Activated T-helper 2 cell treated with anti-CD3 and anti-CD28 coated beads, Interferon-gamma antibody, Interleukin-2, Interleukin-4, amounts not matched to agents 10 μg/mL and 5 μg/mL and 100 μg/mL, durations not matched to agents 14 hours and 24 hours and 36 hours (primary cell): Measurements from ENCODE around the gene CWH43. TPM values are rescaled to one million over a fixed set of nuclear protein-coding genes. Genes with fewer than 3 reads are reported as not detected.
"Not testable (repeated sequence)": the region's sequence is repeated elsewhere in the genome, so short reads cannot be mapped to it uniquely, and the experiment has no call there.

Source experiments
- DNase-seq: peaks from one replicate; pipeline ENCODE4 v3.0.0; 2021; ENCODE audit warnings: low spot score
- H3K27ac Mint-ChIP-seq: one replicate; pipeline ENCODE4 v1.8.0; 2021; ENCODE audit warnings: mixed read lengths
- H3K27me3 Mint-ChIP-seq: one replicate; pipeline ENCODE4 v1.8.0; 2021; ENCODE audit warnings: low read depth, mixed read lengths
- H3K36me3 Mint-ChIP-seq: one replicate; pipeline ENCODE4 v1.8.0; 2021; ENCODE audit warnings: low read depth, mixed read lengths
- H3K4me1 Mint-ChIP-seq: one replicate; pipeline ENCODE4 v1.8.0; 2021; ENCODE audit warnings: low read depth, mixed read lengths
- H3K4me3 Mint-ChIP-seq: one replicate; pipeline ENCODE4 v1.8.0; 2021; ENCODE audit warnings: low read depth, mild to moderate bottlenecking, moderate library complexity, mixed read lengths
- H3K9me3 Mint-ChIP-seq: one replicate; pipeline ENCODE4 v1.8.0; 2021; ENCODE audit warnings: mixed read lengths
- intact Hi-C: fragments of 100-400 bp; cut with micrococcal nuclease; formaldehyde crosslinking; loops from one replicate; pipeline ENCODE4 v1.15.1; 2023
- total RNA-seq: library from RNA; stranded (reverse); gene quantifications from 2 replicates; pipeline ENCODE4 v1.2.3, GENCODE V29; 2022

CWH43 gene
- total RNA-seq, 1 donor from 2014 or later: not detected

DNA sequence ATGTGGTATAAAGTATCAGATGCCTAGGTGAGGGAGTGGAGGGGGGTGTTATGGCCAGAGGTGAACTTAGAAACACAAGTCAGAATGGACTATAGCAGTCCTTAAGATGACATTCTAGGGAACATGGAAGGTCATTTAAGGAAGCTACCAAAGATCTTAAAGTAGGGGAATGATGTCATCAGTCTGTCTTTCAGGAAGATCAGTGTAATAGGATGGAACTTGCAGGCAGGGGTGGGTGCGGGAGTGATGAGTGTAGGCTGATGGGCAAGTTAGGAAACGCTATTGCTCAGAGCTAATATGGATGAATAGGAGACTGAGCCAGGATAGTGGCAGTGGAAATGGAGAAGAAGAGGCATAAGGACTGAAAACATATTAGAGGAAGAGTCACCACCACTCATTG, 27.5 kb upstream of the CWH43 start:
- Mint-ChIP-seq H3K27ac (no peak overlapping the region), H3K36me3 (no peaks in the 10 kb centered on the region), H3K9me3 (no peaks in the 10 kb centered on the region), H3K4me1 (no peaks in the 10 kb centered on the region), H3K27me3 (peaks cover 20% of the 10 kb centered on the region), H3K4me3 (no peak overlapping the region)
- DNase-seq: no peak
- intact Hi-C loops: no loop called here

DNA sequence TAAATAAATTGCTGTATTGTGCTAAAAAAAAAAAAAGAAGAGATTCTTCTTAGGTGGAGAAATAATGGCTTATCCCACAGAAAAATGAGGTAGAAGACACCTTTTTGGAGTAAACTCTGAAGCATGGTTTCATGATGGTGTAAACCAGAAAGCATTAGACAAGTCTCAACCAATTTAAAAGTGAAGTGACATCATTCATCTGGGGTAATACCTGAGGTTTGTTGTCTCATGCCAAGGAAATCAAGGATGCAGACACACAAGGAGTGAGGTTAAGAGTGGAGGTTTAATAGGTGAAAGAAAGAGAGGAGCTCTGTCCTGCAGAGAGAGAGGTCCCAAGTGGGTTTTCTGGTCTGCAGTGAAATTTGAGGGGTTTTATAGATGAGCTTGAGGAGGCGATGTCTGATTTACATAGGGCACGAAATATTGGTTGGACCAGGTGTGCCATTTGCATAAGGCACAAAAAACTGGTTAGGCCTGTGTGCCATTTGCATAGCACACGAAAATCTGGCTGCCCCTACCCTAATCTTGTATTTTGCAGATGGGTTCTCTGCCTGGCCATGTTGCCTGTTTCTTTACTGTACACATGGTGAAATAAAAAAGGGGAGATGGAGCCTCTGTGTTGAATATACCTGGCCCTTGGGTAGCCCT, 25.0 kb upstream of the CWH43 start:
- no peak overlapping the region for H3K4me3 Mint-ChIP-seq
- peaks cover 20% of the 10 kb centered on the region for H3K27me3 Mint-ChIP-seq
- H3K9me3 Mint-ChIP-seq: no peaks in the 10 kb centered on the region
- H3K36me3 Mint-ChIP-seq: no peaks in the 10 kb centered on the region
- H3K4me1 Mint-ChIP-seq: no peaks in the 10 kb centered on the region
- no peak for DNase-seq
- H3K27ac Mint-ChIP-seq: no peak overlapping the region
- intact Hi-C loops: loop anchor here (5.0 kb wide), 2 partner anchors 279 to 514 kb away; no protein-coding TSS in a partner anchor

DNA sequence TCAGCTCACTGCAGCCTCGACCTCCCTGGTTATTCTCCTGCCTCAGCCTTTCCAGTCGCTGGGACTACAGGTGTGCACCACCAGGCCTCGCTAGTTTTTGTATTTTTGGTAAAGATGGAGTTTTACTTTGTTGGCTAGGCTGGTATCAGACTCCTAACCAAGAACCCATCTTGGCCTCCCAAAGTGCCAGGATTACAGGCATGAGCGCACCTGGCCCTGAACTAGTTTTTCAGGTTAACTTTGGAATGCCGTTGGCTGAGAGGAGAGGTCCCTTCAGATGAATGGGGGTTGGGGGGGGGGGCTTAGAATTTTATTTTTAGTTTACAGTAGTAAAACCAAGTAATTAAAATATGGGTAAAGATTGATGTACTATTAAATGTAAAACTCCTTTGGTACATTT, 23.4 kb upstream of the CWH43 start:
- DNase-seq: no peak
- intact Hi-C loops: loop anchor here (1.0 to 5.0 kb wide), 5 partner anchors 54 to 646 kb away; no protein-coding TSS in a partner anchor
- no peak overlapping the region for H3K4me3 Mint-ChIP-seq

DNA sequence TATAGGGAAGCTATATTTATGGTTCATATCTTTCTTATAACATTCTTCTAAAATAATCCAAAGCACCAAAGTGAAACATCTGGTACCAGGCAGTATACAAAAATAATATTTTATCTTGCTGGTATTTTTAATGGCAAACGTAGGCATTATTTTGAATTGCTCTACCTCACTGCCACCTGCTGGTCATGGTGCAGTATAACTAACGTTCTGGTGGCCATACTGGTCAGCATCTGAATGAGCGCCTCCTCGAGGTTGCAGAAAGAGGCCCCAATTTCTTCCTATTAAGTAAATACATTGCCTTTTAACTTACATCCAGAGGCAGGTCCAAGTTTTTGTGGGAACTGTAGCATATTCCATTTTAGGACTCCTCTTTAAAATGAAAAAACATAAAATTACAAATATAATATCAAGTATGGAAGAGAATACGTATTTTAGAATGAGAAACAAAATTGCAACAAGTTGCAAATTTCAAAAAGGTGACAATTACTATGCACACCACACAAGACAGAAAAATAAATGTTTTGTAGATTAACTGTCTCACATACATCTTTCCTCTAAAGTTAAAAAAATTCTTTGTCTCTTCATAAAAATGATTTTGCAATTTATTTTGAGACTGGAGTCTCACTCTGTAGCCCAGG, 22.9 kb upstream of the CWH43 start:
- H3K4me3 Mint-ChIP-seq: no peak overlapping the region
- H3K4me1 Mint-ChIP-seq: no peaks in the 10 kb centered on the region
- intact Hi-C loops: loop anchor here (1.0 to 5.0 kb wide), 5 partner anchors 54 to 646 kb away; no protein-coding TSS in a partner anchor
- H3K9me3 Mint-ChIP-seq: no peaks in the 10 kb centered on the region
- H3K27me3 Mint-ChIP-seq: peaks cover 16% of the 10 kb centered on the region
- peak; percentile 60 for DNase-seq
- H3K27ac Mint-ChIP-seq: no peak overlapping the region
- no peaks in the 10 kb centered on the region for H3K36me3 Mint-ChIP-seq

More for the DNA sequence above, 23.4 kb upstream of the CWH43 start:
- H3K27me3 Mint-ChIP-seq: peaks cover 18% of the 10 kb centered on the region
- no peaks in the 10 kb centered on the region for H3K9me3 Mint-ChIP-seq
- no peaks in the 10 kb centered on the region for H3K36me3 Mint-ChIP-seq
- no peak overlapping the region for H3K27ac Mint-ChIP-seq
- H3K4me1 Mint-ChIP-seq: no peaks in the 10 kb centered on the region

DNA sequence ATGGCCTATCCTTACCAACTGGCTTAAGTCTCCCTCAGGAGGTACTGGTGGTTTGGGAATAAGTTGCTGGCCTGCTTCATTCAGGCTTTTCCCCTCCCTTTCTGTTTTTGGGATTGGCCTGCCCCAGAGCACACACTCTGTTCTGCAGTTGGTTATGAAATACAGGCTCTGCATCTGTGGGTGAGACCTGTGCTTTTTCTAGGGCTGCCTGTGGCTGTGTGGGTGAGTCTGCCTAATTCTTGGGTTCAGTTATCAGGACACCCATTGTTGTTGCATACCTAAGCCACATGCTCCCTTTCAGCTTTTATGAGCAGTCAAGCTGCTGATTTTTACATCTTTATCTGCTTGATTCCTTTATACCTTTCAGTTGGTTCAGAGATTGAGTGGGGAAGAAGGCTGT, 19.0 kb upstream of the CWH43 start:
- intact Hi-C loops: no loop called here
- Mint-ChIP-seq H3K36me3 (no peaks in the 10 kb centered on the region), H3K9me3 (no peaks in the 10 kb centered on the region), H3K4me3 (no peak overlapping the region), H3K4me1 (no peaks in the 10 kb centered on the region), H3K27me3 (no peaks in the 10 kb centered on the region), H3K27ac (no peak overlapping the region)
- no peak for DNase-seq

DNA sequence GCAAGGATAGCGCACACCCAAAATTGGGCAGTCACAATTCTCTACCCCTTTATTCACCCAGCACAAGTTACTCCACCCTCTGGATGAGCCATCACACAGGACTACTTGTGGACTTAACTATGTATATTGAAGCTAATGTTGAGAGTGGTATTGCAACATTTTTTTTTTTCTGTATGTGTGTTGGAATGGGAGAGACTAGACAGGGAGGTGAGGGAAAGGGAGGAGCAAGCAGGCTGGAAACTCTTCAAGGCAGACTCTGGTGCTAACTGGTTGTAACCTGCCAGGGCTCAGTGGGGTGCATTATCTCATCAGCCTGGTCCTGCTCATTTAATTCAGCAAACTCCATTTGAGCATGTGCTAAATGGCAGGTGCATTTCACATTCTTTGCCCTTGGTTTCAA, 18.4 kb upstream of the CWH43 start:
- DNase-seq: no peak
- no peaks in the 10 kb centered on the region for H3K4me1 Mint-ChIP-seq
- H3K27me3 Mint-ChIP-seq: no peaks in the 10 kb centered on the region
- no peak overlapping the region for H3K27ac Mint-ChIP-seq
- no peak overlapping the region for H3K4me3 Mint-ChIP-seq
- no peaks in the 10 kb centered on the region for H3K9me3 Mint-ChIP-seq
- H3K36me3 Mint-ChIP-seq: no peaks in the 10 kb centered on the region
- intact Hi-C loops: no loop called here

DNA sequence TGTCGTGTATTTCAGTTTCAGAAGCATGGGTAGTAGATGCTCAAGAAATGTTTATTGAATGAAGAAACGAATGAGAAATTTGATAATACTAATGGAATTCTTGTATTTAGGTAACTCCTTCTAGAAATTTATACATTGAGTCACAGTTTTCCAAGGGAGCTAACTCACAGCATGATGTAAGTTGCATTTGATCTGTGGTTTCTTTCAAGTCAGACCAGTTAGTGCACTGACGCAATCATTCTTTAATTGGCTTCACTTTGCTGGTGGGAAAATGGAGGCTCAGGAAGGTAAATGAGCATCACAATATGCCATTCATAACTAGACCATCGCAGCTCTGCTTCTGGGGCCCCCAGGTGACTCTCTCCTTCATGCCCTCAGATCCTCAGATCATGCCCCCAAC, 17.3 kb upstream of the CWH43 start:
- H3K4me1 Mint-ChIP-seq: no peaks in the 10 kb centered on the region
- H3K4me3 Mint-ChIP-seq: no peak overlapping the region
- no peaks in the 10 kb centered on the region for H3K9me3 Mint-ChIP-seq
- no peak overlapping the region for H3K27ac Mint-ChIP-seq
- DNase-seq: no peak
- no peaks in the 10 kb centered on the region for H3K36me3 Mint-ChIP-seq
- no peaks in the 10 kb centered on the region for H3K27me3 Mint-ChIP-seq
- intact Hi-C loops: no loop called here

DNA sequence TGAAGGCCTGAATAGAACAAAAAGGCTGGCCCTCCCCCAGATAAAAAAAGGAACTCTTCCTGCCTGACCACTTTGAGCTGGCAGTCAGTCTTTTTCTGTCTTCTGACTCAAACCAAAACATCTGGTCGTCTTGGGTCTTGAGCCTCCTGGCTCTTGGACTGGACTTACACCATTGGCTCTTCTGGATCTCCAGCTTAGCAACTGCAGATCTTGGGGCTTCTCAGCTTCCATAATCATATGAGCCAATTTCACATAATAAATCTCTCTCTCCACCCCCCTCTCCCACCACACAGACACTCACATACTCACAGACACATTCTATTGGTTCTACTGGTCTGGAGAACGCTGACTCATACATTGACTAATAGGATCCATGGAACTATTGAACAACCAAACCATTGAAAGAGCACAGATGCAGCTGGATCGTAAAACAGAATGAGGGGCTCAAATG, 15.6 kb upstream of the CWH43 start:
- no peaks in the 10 kb centered on the region for H3K4me1 Mint-ChIP-seq
- no peaks in the 10 kb centered on the region for H3K36me3 Mint-ChIP-seq
- H3K27me3 Mint-ChIP-seq: no peaks in the 10 kb centered on the region
- no peak overlapping the region for H3K27ac Mint-ChIP-seq
- DNase-seq: no peak
- no peak overlapping the region for H3K4me3 Mint-ChIP-seq
- intact Hi-C loops: no loop called here
- H3K9me3 Mint-ChIP-seq: no peaks in the 10 kb centered on the region

DNA sequence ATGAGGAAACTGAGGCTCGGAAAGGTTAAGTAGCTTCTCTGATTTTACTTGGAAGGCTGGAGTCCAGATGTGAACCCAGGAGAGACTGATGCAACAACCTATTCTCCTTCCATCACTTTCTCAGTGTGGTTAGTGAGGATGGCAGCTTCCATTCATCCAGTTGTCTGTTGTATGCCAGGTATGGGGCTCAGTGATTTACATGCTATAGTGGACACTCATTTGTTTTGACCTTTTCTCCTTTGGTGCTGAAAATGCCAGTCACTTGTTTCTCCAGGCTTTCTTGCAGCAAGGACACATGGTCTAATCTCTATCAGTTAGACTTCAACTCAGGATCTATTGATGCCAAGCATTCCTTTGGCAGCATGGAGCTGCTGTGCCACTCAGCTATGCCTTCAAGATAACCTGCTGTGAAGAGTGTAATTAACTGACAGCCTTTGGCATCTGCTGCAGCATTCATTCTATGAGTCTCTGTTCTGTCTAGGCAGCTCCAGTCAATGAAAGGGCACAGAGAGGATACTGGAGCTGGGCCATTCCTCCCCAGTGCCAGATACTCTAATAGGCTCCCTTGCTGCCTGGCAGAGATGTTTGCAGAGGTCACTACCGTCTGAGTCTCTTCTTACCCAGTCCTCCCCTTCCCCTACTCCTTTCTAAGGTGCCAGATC, 11.0 kb upstream of the CWH43 start:
- H3K36me3 Mint-ChIP-seq: no peaks in the 10 kb centered on the region
- intact Hi-C loops: no loop called here
- no peaks in the 10 kb centered on the region for H3K27me3 Mint-ChIP-seq
- H3K4me1 Mint-ChIP-seq: no peaks in the 10 kb centered on the region
- DNase-seq: no peak
- H3K9me3 Mint-ChIP-seq: no peaks in the 10 kb centered on the region
- no peak overlapping the region for H3K27ac Mint-ChIP-seq
- H3K4me3 Mint-ChIP-seq: no peak overlapping the region

DNA sequence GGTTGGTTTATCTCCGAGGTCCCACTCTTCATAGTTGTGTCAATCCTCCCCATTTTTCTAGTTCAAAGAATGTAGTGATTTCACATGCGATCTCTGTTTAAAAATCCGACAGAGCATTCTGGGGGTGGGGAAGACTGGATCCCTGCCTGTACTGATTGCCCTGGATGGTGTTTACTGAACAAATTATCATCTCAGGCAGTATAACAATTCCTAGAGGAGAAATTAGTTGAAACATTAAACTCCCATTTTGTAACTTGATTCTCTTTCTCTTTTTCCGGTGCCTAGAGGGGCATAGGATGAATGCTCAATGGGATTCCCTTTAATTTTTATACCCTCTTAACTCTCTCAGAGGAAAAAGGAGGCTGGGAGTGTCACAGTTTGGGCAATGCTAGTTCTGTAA, 10.0 kb upstream of the CWH43 start:
- Mint-ChIP-seq H3K9me3 (no peaks in the 10 kb centered on the region), H3K4me1 (no peaks in the 10 kb centered on the region), H3K27me3 (no peaks in the 10 kb centered on the region), H3K27ac (no peak overlapping the region), H3K36me3 (no peaks in the 10 kb centered on the region), H3K4me3 (no peak overlapping the region)
- no peak for DNase-seq
- intact Hi-C loops: no loop called here

DNA sequence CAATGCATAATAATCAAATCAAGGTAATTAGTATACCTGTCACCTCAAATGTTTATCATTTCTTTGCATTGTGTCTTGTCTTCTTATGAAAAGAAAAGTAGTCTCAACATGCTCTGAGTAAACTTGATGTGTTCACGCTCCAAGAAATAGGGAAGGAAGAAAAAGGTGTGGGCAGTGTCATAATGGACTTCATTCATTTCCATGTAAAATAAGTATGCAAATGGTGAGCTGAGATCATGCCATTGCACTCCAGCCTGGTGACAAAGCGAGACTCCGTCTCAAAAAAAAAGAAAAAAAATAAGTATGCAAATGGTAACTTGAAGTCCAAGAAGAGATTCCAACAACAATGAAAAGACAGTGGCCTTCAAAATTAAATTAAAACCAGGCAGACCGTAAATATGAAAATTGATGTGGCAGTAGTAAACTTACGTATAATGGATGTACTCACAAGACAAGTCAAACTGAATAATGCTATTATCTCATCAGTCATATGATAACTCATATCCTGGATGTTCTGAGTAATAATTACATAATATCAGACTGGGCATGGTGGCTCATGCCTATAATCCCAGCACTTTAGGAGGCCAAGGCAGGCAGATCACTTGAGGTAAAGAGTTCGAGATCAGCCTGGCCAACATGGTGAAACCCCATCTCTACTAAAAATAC, 6.0 kb upstream of the CWH43 start:
- Mint-ChIP-seq H3K27ac (no peak overlapping the region), H3K4me3 (no peak overlapping the region), H3K4me1 (no peaks in the 10 kb centered on the region), H3K36me3 (no peaks in the 10 kb centered on the region), H3K27me3 (peaks cover 8% of the 10 kb centered on the region), H3K9me3 (no peaks in the 10 kb centered on the region)
- intact Hi-C loops: no loop called here
- DNase-seq: no peak

DNA sequence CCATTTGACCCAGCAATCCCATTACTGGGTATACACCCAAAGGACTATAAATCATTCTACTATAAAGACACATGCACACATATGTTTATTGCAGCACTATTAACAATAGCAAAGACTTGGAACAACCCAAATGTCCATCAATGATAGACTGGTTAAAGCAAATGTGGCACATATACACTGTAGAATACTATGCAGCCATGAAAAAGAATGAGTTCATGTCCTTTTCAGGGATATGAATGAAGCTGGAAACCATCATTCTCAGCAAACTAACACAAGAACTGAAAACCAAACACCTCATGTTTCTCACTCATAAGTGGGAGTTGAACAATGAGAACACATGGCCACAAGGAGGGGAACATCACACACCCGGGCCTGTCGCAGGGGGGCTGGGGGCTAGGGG, 2.1 kb upstream of the CWH43 start:
- H3K4me3 Mint-ChIP-seq, H3K27ac Mint-ChIP-seq, H3K36me3 Mint-ChIP-seq, intact Hi-C loops, H3K9me3 Mint-ChIP-seq, H3K4me1 Mint-ChIP-seq, DNase-seq: not testable (repeated sequence)
- H3K27me3 Mint-ChIP-seq: peaks cover 31% of the 10 kb centered on the region

DNA sequence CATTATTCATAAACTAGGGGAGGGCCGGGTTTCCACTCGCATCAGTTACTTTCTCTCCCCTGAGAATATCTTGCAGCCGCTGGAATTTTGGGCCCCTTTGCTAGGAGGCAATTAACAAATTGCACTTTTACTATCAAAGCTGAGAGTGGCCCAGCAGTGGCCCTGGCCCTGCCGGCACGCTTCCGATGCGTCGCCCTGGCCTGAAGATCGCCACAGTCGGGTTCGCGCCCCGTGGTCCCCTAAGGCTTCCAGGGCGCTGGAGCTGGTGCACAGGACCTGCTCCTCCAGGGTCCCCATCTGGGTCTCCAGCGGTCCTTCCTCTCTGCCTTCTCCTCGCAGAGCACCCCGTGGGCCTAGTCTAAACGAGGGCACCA, 486 bp upstream of the CWH43 start:
- H3K4me1 Mint-ChIP-seq: no peaks in the 10 kb centered on the region
- peaks cover 34% of the 10 kb centered on the region for H3K27me3 Mint-ChIP-seq
- H3K4me3 Mint-ChIP-seq: no peak overlapping the region
- H3K9me3 Mint-ChIP-seq: no peaks in the 10 kb centered on the region
- H3K36me3 Mint-ChIP-seq: no peaks in the 10 kb centered on the region
- no peak for DNase-seq
- intact Hi-C loops: no loop called here
- no peak overlapping the region for H3K27ac Mint-ChIP-seq
